ENCODE measurements around the gene PLEK.

DNA sequence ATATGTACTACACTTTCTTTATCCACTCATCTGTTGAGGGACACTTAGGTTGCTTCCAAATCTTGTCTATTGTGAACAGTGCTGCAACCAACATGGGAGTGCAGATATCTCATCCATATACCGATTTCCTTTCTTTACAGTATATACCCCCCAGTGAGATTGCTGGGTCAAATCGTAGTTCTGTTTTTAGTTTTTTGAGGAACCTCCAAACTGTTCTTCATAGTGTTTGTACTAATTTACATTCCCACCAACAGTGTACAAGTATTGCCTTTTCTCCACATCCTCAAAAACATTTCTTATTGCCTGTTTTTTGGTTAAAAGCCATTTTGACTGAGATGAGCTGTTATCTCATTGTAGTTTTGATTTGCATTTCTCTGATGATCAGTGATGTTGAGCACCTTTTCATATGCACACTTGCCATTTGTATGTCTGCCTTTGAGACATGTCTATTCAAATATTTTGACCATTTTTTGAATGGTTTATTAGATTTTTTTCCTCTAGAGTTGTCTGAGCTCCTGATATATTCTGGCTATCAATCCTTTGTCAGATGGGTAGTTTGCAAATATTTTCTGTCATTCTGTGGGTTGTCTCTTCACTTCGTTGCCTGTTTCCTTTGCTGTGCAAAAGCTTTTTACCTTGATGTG is 12.2 kb downstream of the PLEK start:
- TF ChIP-seq, protein P1, sequence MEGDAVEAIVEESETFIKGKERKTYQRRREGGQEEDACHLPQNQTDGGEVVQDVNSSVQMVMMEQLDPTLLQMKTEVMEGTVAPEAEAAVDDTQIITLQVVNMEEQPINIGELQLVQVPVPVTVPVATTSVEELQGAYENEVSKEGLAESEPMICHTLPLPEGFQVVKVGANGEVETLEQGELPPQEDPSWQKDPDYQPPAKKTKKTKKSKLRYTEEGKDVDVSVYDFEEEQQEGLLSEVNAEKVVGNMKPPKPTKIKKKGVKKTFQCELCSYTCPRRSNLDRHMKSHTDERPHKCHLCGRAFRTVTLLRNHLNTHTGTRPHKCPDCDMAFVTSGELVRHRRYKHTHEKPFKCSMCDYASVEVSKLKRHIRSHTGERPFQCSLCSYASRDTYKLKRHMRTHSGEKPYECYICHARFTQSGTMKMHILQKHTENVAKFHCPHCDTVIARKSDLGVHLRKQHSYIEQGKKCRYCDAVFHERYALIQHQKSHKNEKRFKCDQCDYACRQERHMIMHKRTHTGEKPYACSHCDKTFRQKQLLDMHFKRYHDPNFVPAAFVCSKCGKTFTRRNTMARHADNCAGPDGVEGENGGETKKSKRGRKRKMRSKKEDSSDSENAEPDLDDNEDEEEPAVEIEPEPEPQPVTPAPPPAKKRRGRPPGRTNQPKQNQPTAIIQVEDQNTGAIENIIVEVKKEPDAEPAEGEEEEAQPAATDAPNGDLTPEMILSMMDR (IDR thresholded peaks at IDR 0.05; ENCODE audit: low read depth, low read length, poor library complexity, severe bottlenecking) = no peak
- TF ChIP-seq EZH2phosphoT487 (IDR thresholded peaks at IDR 0.05; ENCODE audit: borderline replicate concordance, low read length) = no peak
